Natural killer cell (primary cell): ENCODE measurements around the gene PEDS1. TPM values are rescaled to one million over a fixed set of nuclear protein-coding genes. Genes with fewer than 3 reads are reported as not detected.
A peak's percentile ranks its signal among the peaks of the same experiment; 100 is the strongest.

ENCODE experiments used
- ATAC-seq, 3 donors: fragments of 150-1000 bp in 2 of 3; fragments of 200-7000 bp in 1 of 3; cut with Tn5 transposase; 1 replicate in 1 of 3; 2 replicates in 2 of 3; pipeline ENCODE4 v1.10.0; 2021; ENCODE audit warnings: mild to moderate bottlenecking in 2 of 3, moderate library complexity in 2 of 3
- DNase-seq, 2 donors: peaks; one replicate each; pipeline versions ENCODE4 v3.0.0 to v3.0.0-alpha.2; 2013 to 2021; ENCODE audit warnings: mixed read lengths in 1 of 2
- H3K27ac ChIP-seq: one replicate; pipeline ENCODE4 v1.5.1; 2013; ENCODE audit warnings: mild to moderate bottlenecking, low read length
- H3K27me3 ChIP-seq: one replicate; pipeline ENCODE4 v1.6.1; 2013; ENCODE audit warnings: low read length; ENCODE audit not compliant: control insufficient read depth, insufficient read depth
- H3K36me3 ChIP-seq: one replicate; pipeline ENCODE4 v1.6.1; 2013; ENCODE audit warnings: low read length; ENCODE audit not compliant: control insufficient read depth, insufficient read depth
- H3K4me1 ChIP-seq: one replicate; pipeline ENCODE4 v1.6.1; 2013; ENCODE audit warnings: low read length; ENCODE audit not compliant: control insufficient read depth, insufficient read depth
- H3K4me3 ChIP-seq: one replicate; pipeline ENCODE4 v1.5.1; 2013; ENCODE audit warnings: low read length
- H3K9me3 ChIP-seq: one replicate; pipeline ENCODE4 v1.6.1; 2013; ENCODE audit warnings: low read length; ENCODE audit not compliant: control insufficient read depth, insufficient read depth
- H3K27ac Mint-ChIP-seq, 2 donors: one replicate each; pipeline ENCODE4 v1.8.0; 2022; ENCODE audit warnings: mild to moderate bottlenecking in 2 of 2, mixed read lengths in 2 of 2, moderate library complexity in 1 of 2
- H3K27me3 Mint-ChIP-seq, 2 donors: one replicate each; pipeline ENCODE4 v1.8.0; 2022; ENCODE audit warnings: low read depth in 2 of 2, mixed read lengths in 2 of 2
- H3K36me3 Mint-ChIP-seq: one replicate; pipeline ENCODE4 v1.8.0; 2022; ENCODE audit warnings: mixed read lengths
- H3K4me1 Mint-ChIP-seq, 2 donors: one replicate each; pipeline ENCODE4 v1.8.0; 2022; ENCODE audit warnings: mixed read lengths in 2 of 2
- H3K4me3 Mint-ChIP-seq: one replicate; pipeline ENCODE4 v1.8.0; 2022; ENCODE audit warnings: mild to moderate bottlenecking, moderate library complexity, mixed read lengths
- H3K9me3 Mint-ChIP-seq, 2 donors: one replicate each; pipeline ENCODE4 v1.8.0; 2022; ENCODE audit warnings: mixed read lengths in 2 of 2
- CTCF ChIP-seq: fragments of 200-600 bp; IDR thresholded peaks from one replicate; pipeline ENCODE4 v1.8.0; 2022; ENCODE audit warnings: antibody characterized with exemption
- WGBS: methylation state at CpG from one replicate; pipeline ENCODE4 v1.1.7; 2013; ENCODE audit warnings: missing lambda C conversion rate; ENCODE audit not compliant: insufficient coverage; 5-methylcytosine and 5-hydroxymethylcytosine counted together
- intact Hi-C: fragments of 100-400 bp; cut with micrococcal nuclease; formaldehyde crosslinking; loops from one replicate; pipeline ENCODE4 v1.14.2; 2022
- total RNA-seq, 4 donors: library from RNA; stranded (reverse); fragments of 120-200 nt in 1 of 4; gene quantifications; one replicate each; pipeline versions ENCODE4 v1.2.3 to v1.2.4, GENCODE V29; 2013 to 2022

The PEDS1 gene
- total RNA-seq, 3 donors from 2014 or later (not counting 1 experiment from before 2014, with no cell fraction given) = 27.4 to 32.8 (median 31.5) TPM

- H3K9me3 ChIP-seq = no peaks in the 10 kb centered on the region
- no peak for TF ChIP-seq CTCF
- H3K4me3 ChIP-seq = no peak overlapping the region
- peak overlapping the region in 1 of 2 donors; percentile 42 for H3K27ac Mint-ChIP-seq
- no peak overlapping the region for H3K4me3 Mint-ChIP-seq
- H3K27ac ChIP-seq = no peak overlapping the region
- no peaks in the 10 kb centered on the region for H3K27me3 Mint-ChIP-seq
- no peaks in the 10 kb centered on the region for H3K9me3 Mint-ChIP-seq
- intact Hi-C loops = no loop called here
- ATAC-seq (no peak), DNase-seq (no peak)
- H3K36me3 ChIP-seq = peaks cover 50% of the 10 kb centered on the region
- H3K27me3 ChIP-seq = no peaks in the 10 kb centered on the region
- peaks cover 8% of the 10 kb centered on the region for H3K36me3 Mint-ChIP-seq
- WGBS = 96% methylated on average over 9 of the region's 9 CpGs
- peaks cover 5% of the 10 kb centered on the region in 2 donors for H3K4me1 Mint-ChIP-seq
- no peaks in the 10 kb centered on the region for H3K4me1 ChIP-seq
These were observed 29.0 kb downstream of the PEDS1 start for GRCh38 chr20:50124496-50124895.

- Histone ChIP-seq H3K4me1 (no peaks in the 10 kb centered on the region), H3K9me3 (no peaks in the 10 kb centered on the region), H3K36me3 (peaks cover 39% of the 10 kb centered on the region), H3K27me3 (no peaks in the 10 kb centered on the region), H3K27ac (no peak overlapping the region), H3K4me3 (no peak overlapping the region)
- WGBS = 97% methylated on average over 7 of the region's 7 CpGs
- Mint-ChIP-seq H3K4me3 (no peak overlapping the region), H3K4me1 (peaks cover 5% of the 10 kb centered on the region in 2 donors), H3K9me3 (no peaks in the 10 kb centered on the region), H3K27me3 (no peaks in the 10 kb centered on the region), H3K36me3 (peaks cover 8% of the 10 kb centered on the region), H3K27ac (peak overlapping the region in 1 of 2 donors; percentile 67)
- DNase-seq (no peak), ATAC-seq (no peak)
- TF ChIP-seq CTCF = no peak
- intact Hi-C loops = no loop called here
These were observed 30.1 kb downstream of the PEDS1 start for GRCh38 chr20:50123418-50123817.

- no peaks in the 10 kb centered on the region for H3K9me3 Mint-ChIP-seq
- Histone ChIP-seq H3K27ac (no peak overlapping the region), H3K4me1 (no peaks in the 10 kb centered on the region), H3K4me3 (no peak overlapping the region), H3K36me3 (peaks cover 33% of the 10 kb centered on the region), H3K27me3 (no peaks in the 10 kb centered on the region), H3K9me3 (no peaks in the 10 kb centered on the region)
- no peak overlapping the region for H3K4me3 Mint-ChIP-seq
- WGBS = 98% methylated on average over 4 of the region's 4 CpGs
- peaks cover 8% of the 10 kb centered on the region for H3K36me3 Mint-ChIP-seq
- intact Hi-C loops = no loop called here
- ATAC-seq = no peak
- TF ChIP-seq CTCF = no peak
- peak overlapping the region in 1 of 2 donors; percentile 67 for H3K27ac Mint-ChIP-seq
- no peaks in the 10 kb centered on the region for H3K27me3 Mint-ChIP-seq
- peaks cover 5% of the 10 kb centered on the region in 2 donors for H3K4me1 Mint-ChIP-seq
- no peak for DNase-seq
These were observed 30.8 kb downstream of the PEDS1 start for GRCh38 chr20:50122763-50123162.

- no peak for DNase-seq
- ATAC-seq = no peak
- intact Hi-C loops = loop anchor here (1.0 kb wide), 1 partner anchor 47 kb away; no protein-coding TSS in a partner anchor
- H3K4me1 Mint-ChIP-seq = peaks cover 5% of the 10 kb centered on the region in 2 donors
- peaks cover 8% of the 10 kb centered on the region for H3K36me3 Mint-ChIP-seq
- H3K27me3 Mint-ChIP-seq = no peaks in the 10 kb centered on the region
- H3K4me3 ChIP-seq = no peak overlapping the region
- H3K9me3 Mint-ChIP-seq = no peaks in the 10 kb centered on the region
- H3K36me3 ChIP-seq = peaks cover 28% of the 10 kb centered on the region
- no peak overlapping the region for H3K27ac ChIP-seq
- peak overlapping the region in 1 of 2 donors; percentile 29 for H3K27ac Mint-ChIP-seq
- 92% methylated on average over 4 of the region's 4 CpGs for WGBS
- no peaks in the 10 kb centered on the region for H3K9me3 ChIP-seq
- H3K4me1 ChIP-seq = no peaks in the 10 kb centered on the region
- H3K27me3 ChIP-seq = no peaks in the 10 kb centered on the region
- H3K4me3 Mint-ChIP-seq = no peak overlapping the region
- no peak for TF ChIP-seq CTCF
These were observed 31.7 kb downstream of the PEDS1 start for GRCh38 chr20:50121858-50122271.
